GM10266 (cell line): ENCODE data around the gene CYLD.

ENCODE experiments used
- DNase-seq: peaks from one replicate; pipeline ENCODE4 v3.0.0; 2012; ENCODE audit errors: extremely low spot score
- CTCF ChIP-seq: IDR thresholded peaks from 2 replicates; pipeline ENCODE4 v1.5.1; 2012; ENCODE audit warnings: mild to moderate bottlenecking, low read depth; ENCODE audit not compliant: control insufficient read depth, insufficient read depth; ENCODE audit errors: missing control alignments

Gene CYLD

DNA sequence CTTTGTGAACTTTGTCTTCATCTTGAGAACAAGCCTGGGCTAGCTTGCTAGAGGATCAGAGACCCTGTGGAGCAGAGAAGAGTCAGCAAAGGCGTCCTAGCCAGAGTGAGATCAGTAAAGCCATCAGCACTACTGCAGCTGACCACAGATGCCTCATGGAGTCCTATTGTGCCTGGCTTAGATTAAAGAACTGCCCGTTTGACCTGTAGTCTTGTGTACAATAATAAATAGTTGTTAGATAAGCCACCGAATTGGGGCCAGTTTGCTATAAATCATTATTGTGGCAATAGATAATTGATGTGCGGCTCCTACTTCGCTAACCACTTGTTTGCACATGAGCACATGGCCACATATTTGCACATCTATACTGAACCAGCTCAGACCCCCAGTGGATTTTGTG lies 103.0 kb downstream of the CYLD start:
- TF ChIP-seq CTCF = no peak
- DNase-seq = no peak

DNA sequence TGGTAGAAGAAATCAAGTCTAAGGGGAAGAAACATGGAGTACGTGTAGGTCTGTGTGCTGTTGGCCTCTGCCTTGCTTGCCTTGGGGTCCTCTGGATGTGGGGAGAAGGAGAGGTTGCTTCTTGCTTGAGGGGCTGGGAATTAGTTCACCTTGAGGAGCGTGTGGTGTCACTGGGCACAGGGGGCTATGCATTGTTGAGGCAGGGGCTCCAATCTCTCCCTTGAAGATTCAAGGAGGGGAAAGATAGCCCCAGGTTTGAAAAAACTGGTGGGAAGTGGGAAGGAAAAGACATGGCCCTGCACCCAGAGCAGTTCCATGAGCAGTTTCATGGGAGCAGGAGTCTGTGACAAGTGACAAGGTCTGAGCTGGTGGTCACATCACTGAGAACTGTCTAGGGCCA lies 103.4 kb downstream of the CYLD start:
- no peak for DNase-seq
- no peak for TF ChIP-seq CTCF

DNA sequence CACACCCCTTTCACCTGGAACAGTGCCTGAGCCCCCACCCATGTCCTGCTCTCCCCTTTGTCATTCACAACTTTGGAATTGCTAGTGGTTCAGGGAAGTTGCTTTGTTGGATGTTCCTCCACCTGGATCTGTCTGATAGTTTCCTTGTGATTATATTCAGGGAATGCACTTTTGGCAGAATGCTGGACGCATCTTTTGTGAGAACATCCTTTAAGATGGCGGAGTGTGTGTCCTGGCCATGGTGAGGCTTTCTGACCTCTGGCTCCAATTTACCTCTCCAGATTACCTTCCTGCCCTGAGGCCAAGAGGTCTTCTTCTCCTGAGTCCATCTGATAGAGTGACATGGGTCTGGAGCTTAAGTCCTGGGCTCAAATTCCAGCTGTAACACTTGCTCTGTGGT lies 104.6 kb downstream of the CYLD start:
- TF ChIP-seq CTCF = no peak
- no peak for DNase-seq

DNA sequence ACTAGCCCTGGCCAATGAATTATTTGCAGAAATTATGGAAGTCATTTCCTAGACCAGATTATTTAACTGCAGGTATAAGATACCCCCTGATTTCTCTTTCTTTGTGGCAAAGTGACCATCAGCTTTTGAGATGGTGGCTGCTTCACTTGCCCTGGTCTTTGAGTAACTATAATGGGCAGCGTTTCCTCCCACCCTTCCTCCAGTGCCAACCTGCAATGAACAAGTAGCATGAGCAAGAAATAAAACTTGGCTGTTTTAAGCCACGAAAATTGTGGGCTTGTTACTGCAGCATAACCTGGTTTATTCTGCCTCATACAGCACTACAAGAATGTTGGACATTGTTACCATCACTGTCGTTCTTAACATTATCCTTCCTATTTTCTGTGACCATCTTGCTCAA lies 105.3 kb downstream of the CYLD start:
- DNase-seq = no peak
- TF ChIP-seq CTCF = no peak

DNA sequence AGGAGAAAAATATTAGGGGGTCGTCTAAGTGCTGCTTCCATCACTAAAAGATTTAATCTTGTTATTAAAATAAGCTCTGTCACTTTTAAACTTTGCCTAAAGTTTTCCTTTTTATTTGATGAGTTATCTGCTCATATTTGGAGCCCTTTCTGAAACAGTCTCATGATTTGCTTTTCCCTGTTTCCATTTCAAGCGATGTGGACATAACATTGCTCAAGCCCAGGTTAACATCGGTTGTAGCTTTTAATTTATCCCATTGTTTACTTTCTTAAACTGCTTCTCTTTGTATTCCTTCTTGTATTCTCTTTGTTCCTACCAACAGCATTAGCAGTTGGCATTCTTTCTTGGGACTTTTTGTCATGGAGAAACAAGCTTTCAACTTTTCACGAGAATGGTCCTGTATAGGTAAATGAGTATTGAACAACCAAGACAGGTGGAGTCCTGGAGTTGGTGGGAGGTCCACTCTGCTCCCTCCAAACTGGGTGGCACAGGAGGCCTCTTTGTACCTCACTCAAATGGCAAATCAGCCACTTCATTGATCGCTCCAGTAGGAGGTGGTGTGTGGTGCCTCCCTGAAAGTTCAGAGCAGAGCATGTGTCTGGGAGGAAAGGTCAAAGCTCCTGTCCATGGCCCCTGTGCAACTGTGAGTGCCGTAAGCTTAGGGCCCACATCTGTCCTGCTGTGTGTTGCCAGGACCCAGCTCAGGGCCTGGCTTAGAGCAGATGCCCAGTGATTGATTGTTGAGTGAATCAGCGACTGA lies 107.0 kb downstream of the CYLD start:
- TF ChIP-seq CTCF = no peak
- DNase-seq = no peak
